Measurements from ENCODE around the gene TTC7B.

TTC7B gene

DNA sequence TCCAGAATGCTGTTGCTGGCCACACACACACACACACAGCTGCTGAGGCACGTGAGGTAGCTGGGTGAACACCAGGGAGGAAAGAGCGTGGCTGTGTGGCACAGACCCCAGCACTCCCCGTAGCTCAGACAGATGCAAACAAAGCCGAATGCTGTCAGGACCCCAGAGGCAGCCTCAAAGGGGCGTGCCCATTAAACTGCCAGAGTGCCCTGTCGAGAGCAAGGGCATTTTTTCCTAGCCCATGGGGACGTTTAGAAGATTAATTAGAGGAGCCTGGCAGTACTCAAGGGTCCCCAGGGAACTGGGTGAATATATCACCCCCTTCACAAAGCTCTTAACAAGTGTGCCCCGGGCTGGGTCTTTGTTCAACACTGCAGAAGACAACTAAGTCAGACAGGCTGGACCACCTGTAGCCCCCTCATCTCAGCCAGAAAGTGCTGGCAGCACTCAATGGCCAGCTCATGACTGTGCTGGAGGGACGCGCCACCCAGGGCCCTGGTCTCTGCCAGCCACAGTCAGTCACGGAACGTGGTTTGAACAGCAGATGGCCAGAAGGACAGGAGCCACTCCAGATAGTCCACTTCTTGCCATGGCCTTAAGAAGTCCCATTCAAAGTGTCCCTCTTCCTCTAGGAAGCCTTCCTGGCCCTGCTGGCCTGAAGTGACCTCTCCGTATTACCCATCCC lies 37.5 kb downstream of the TTC7B start:
- H3K27ac ChIP-seq (ENCODE audit: low read depth, low read length), result no peak overlapping the region
- no peaks in the 10 kb centered on the region for H3K27me3 ChIP-seq (ENCODE audit: control insufficient read depth in 5 of 5, insufficient read depth in 4 of 5, low read length in 5 of 5)
- H3K36me3 ChIP-seq (ENCODE audit: control insufficient read depth in 5 of 5, insufficient read depth in 5 of 5, low read length in 5 of 5), result peaks cover 5 to 71% (median 46%) of the 10 kb centered on the region in 5 donors
- H3K4me3 ChIP-seq (ENCODE audit: low read depth in 1 of 5, low read length in 5 of 5), result no peak overlapping the region
- H3K9ac ChIP-seq (ENCODE audit: low read length in 5 of 5), result no peak overlapping the region
- no peaks in the 10 kb centered on the region for H3K9me3 ChIP-seq (ENCODE audit: control insufficient read depth in 5 of 5, low read length in 5 of 5)
- H3K4me1 ChIP-seq (ENCODE audit: control insufficient read depth in 5 of 5, insufficient read depth in 5 of 5, low read length in 5 of 5), result peaks cover 0 to 9% (median 4%) of the 10 kb centered on the region in 5 donors

DNA sequence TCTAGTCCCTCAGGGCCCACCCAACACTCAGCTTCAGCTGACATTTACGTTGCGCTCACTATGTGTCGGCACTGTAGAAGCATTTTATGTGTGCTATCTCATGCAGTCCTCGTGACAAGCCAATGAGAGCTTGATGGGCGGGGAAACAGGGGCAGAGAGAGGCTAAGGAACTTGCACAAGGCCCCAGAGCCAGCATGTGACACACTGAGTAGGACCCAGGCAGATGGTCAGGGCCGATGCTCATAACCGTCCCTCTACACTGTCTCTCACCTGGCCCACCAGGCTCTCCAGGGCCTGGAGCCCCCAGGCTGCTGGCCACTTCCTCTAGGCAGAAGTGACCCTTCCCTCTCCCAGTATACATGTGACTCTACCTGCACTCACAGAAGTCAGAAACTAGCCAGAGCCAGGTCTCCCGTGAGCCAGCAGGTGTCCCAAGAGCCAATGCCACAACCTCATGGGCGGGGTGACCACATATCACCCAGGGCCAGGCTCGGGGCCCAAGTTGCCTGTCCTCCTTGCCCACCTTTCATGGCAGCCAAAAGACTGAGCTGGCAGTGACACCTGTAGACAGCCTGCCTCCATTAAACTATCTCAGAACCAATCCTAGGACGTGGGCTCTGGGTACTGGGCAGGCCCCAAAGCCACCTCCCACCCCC lies 38.3 kb downstream of the TTC7B start:
- H3K36me3 ChIP-seq (ENCODE audit: control insufficient read depth in 5 of 5, insufficient read depth in 5 of 5, low read length in 5 of 5), result peaks cover 5 to 76% (median 49%) of the 10 kb centered on the region in 5 donors
- no peak overlapping the region for H3K4me3 ChIP-seq (ENCODE audit: low read depth in 1 of 5, low read length in 5 of 5)
- no peak overlapping the region for H3K9ac ChIP-seq (ENCODE audit: low read length in 5 of 5)
- no peaks in the 10 kb centered on the region for H3K27me3 ChIP-seq (ENCODE audit: control insufficient read depth in 5 of 5, insufficient read depth in 4 of 5, low read length in 5 of 5)
- no peaks in the 10 kb centered on the region for H3K9me3 ChIP-seq (ENCODE audit: control insufficient read depth in 5 of 5, low read length in 5 of 5)
- no peak overlapping the region for H3K27ac ChIP-seq (ENCODE audit: low read depth, low read length)
- peaks cover 0 to 9% (median 4%) of the 10 kb centered on the region in 5 donors for H3K4me1 ChIP-seq (ENCODE audit: control insufficient read depth in 5 of 5, insufficient read depth in 5 of 5, low read length in 5 of 5)

DNA sequence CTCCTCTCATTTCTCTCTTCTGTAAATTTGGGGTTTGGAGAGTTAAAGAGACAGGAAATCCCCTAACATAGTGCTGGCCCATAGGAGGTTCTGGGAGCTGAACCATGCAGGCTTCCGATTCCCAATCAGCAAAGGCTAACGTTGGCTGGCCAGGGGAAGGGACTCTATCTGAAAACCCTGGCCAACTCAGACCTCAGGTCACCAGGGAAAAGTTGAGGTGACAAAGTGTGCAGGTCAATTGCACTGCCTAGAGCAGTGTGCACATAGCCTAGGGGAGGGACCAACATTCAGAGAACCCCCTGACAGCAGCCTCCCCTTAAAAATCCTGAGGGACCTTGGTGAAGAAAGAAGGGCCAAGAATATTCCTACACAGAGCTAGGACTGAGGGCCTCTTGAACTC lies 38.9 kb downstream of the TTC7B start:
- Histone ChIP-seq H3K9ac (ENCODE audit: low read length in 5 of 5) (no peak overlapping the region), H3K4me1 (ENCODE audit: control insufficient read depth in 5 of 5, insufficient read depth in 5 of 5, low read length in 5 of 5) (peaks cover 0 to 9% (median 4%) of the 10 kb centered on the region in 5 donors), H3K27ac (ENCODE audit: low read depth, low read length) (no peak overlapping the region), H3K36me3 (ENCODE audit: control insufficient read depth in 5 of 5, insufficient read depth in 5 of 5, low read length in 5 of 5) (peaks cover 5 to 79% (median 45%) of the 10 kb centered on the region in 5 donors), H3K27me3 (ENCODE audit: control insufficient read depth in 5 of 5, insufficient read depth in 4 of 5, low read length in 5 of 5) (no peaks in the 10 kb centered on the region), H3K4me3 (ENCODE audit: low read depth in 1 of 5, low read length in 5 of 5) (no peak overlapping the region), H3K9me3 (ENCODE audit: control insufficient read depth in 5 of 5, low read length in 5 of 5) (no peaks in the 10 kb centered on the region)

DNA sequence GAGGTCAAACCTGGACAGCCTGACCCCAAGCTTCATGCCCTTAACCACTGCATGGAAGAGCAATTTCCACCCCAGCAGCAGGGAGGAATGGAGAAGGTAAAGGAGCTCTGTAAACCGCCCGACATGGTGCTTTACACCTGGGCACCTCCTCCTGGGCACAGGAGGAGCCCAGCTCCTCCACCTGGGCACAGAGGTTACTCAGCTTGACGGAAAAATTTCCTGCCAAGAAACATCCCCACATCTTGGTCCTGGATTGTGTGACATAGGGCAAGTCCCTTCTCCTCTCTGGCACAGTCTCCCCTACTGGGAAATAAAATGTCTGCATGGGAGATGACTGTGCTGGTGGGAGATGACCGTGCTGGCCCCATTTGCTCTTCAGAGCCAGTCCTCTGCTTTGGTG lies 40.8 kb downstream of the TTC7B start:
- no peak overlapping the region for H3K27ac ChIP-seq (ENCODE audit: low read depth, low read length)
- peaks cover 2 to 64% (median 36%) of the 10 kb centered on the region in 5 donors for H3K36me3 ChIP-seq (ENCODE audit: control insufficient read depth in 5 of 5, insufficient read depth in 5 of 5, low read length in 5 of 5)
- no peak overlapping the region for H3K9ac ChIP-seq (ENCODE audit: low read length in 5 of 5)
- H3K4me1 ChIP-seq (ENCODE audit: control insufficient read depth in 5 of 5, insufficient read depth in 5 of 5, low read length in 5 of 5), result peaks cover 0 to 7% (median 4%) of the 10 kb centered on the region in 5 donors
- H3K9me3 ChIP-seq (ENCODE audit: control insufficient read depth in 5 of 5, low read length in 5 of 5), result no peaks in the 10 kb centered on the region
- no peak overlapping the region for H3K4me3 ChIP-seq (ENCODE audit: low read depth in 1 of 5, low read length in 5 of 5)
- no peaks in the 10 kb centered on the region for H3K27me3 ChIP-seq (ENCODE audit: control insufficient read depth in 5 of 5, insufficient read depth in 4 of 5, low read length in 5 of 5)

DNA sequence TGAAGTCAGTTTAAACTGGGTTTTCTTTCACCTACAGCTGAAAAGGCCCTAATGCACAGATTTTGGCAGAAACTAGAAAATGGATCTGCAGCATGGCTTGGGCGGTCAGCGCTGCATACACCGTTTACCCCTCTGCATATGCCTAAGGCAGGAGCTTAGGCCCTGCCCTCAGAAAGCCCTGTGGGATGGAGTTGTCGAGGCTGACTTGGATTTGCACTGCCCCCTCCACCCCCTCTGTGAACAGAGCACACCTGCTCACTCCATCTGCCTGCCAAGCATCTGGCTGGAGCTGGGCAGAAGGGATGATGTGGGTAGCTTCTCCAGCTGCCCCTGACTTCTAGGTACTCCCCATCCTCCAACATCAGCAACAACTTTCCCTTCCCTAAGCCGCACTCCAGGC lies 41.9 kb downstream of the TTC7B start:
- H3K36me3 ChIP-seq (ENCODE audit: control insufficient read depth in 5 of 5, insufficient read depth in 5 of 5, low read length in 5 of 5), result peaks cover 0 to 64% (median 37%) of the 10 kb centered on the region in 5 donors
- no peak overlapping the region for H3K9ac ChIP-seq (ENCODE audit: low read length in 5 of 5)
- no peaks in the 10 kb centered on the region for H3K9me3 ChIP-seq (ENCODE audit: control insufficient read depth in 5 of 5, low read length in 5 of 5)
- H3K4me1 ChIP-seq (ENCODE audit: control insufficient read depth in 5 of 5, insufficient read depth in 5 of 5, low read length in 5 of 5), result peaks cover 0 to 7% (median 4%) of the 10 kb centered on the region in 5 donors
- no peak overlapping the region for H3K4me3 ChIP-seq (ENCODE audit: low read depth in 1 of 5, low read length in 5 of 5)
- no peak overlapping the region for H3K27ac ChIP-seq (ENCODE audit: low read depth, low read length)
- no peaks in the 10 kb centered on the region for H3K27me3 ChIP-seq (ENCODE audit: control insufficient read depth in 5 of 5, insufficient read depth in 4 of 5, low read length in 5 of 5)

DNA sequence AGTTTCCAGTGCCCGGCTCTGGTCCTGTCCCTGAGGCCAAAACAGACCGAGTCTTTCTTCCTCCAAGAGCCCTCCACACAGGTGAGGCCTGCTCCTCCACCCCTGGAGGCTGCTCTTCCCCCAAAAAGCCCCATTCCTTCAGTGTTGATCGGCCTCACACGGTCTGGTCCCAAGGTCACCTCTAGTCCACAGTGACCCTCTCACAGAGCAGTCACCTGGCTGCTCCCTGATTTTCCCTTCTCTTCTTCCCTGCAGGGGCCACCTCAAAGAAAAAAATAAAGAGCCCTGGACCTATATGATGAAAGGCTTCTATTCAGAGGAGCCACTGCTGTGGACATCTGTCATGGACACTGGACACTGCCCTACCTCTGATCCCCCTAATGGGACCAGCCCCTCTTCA lies 42.5 kb downstream of the TTC7B start:
- Histone ChIP-seq H3K9me3 (ENCODE audit: control insufficient read depth in 5 of 5, low read length in 5 of 5) (no peaks in the 10 kb centered on the region), H3K4me3 (ENCODE audit: low read depth in 1 of 5, low read length in 5 of 5) (no peak overlapping the region), H3K27ac (ENCODE audit: low read depth, low read length) (no peak overlapping the region), H3K4me1 (ENCODE audit: control insufficient read depth in 5 of 5, insufficient read depth in 5 of 5, low read length in 5 of 5) (peaks cover 0 to 7% (median 4%) of the 10 kb centered on the region in 5 donors), H3K36me3 (ENCODE audit: control insufficient read depth in 5 of 5, insufficient read depth in 5 of 5, low read length in 5 of 5) (peaks cover 4 to 66% (median 38%) of the 10 kb centered on the region in 5 donors), H3K27me3 (ENCODE audit: control insufficient read depth in 5 of 5, insufficient read depth in 4 of 5, low read length in 5 of 5) (no peaks in the 10 kb centered on the region), H3K9ac (ENCODE audit: low read length in 5 of 5) (no peak overlapping the region)

DNA sequence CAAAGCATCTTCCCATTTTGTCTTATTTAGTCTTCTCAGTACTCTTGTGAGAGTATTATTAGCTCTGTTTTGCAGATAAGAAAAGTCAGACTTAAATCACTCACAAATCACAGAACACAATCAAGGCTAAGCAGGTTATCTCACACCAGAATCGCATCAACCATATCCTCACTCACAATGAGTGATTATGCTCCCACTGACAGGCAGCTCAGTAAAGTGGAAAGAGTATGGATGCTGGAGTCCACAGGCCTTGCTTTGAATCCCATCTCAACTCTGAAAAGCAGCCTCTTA lies 43.1 kb downstream of the TTC7B start:
- H3K27ac ChIP-seq (ENCODE audit: low read depth, low read length), result no peak overlapping the region

DNA sequence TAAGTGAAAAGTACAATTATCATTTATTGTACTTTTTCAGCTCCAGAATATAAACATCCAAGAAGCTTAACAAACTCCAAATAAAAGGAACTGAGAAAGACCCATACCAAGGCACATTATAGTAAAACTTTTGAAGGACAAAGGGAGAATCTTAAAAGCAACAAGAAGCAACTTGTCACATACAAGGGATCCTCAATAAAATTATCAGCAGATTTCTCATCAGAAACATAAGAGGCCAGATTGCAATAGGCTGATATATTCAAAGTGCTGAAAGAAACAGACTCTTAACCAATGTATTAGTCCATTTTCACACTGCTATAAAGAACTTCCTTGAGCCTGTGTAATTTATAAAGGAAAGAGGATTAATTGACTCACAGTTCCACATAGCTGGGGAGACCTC lies 48.3 kb downstream of the TTC7B start:
- no peak overlapping the region for H3K4me3 ChIP-seq (ENCODE audit: low read depth in 1 of 5, low read length in 5 of 5)
- no peaks in the 10 kb centered on the region for H3K27me3 ChIP-seq (ENCODE audit: control insufficient read depth in 5 of 5, insufficient read depth in 4 of 5, low read length in 5 of 5)
- H3K27ac ChIP-seq (ENCODE audit: low read depth, low read length), result no peak overlapping the region
- H3K36me3 ChIP-seq (ENCODE audit: control insufficient read depth in 5 of 5, insufficient read depth in 5 of 5, low read length in 5 of 5), result peaks cover 11 to 41% (median 18%) of the 10 kb centered on the region in 5 donors
- H3K9me3 ChIP-seq (ENCODE audit: control insufficient read depth in 5 of 5, low read length in 5 of 5), result peaks cover 7 to 24% (median 12%) of the 10 kb centered on the region in 5 donors
- H3K9ac ChIP-seq (ENCODE audit: low read length in 5 of 5), result no peak overlapping the region
- H3K4me1 ChIP-seq (ENCODE audit: control insufficient read depth in 5 of 5, insufficient read depth in 5 of 5, low read length in 5 of 5), result no peaks in the 10 kb centered on the region

More for the DNA sequence above, 43.1 kb downstream of the TTC7B start:
- H3K27me3 ChIP-seq (ENCODE audit: control insufficient read depth in 5 of 5, insufficient read depth in 4 of 5, low read length in 5 of 5), result no peaks in the 10 kb centered on the region
- H3K4me3 ChIP-seq (ENCODE audit: low read depth in 1 of 5, low read length in 5 of 5), result no peak overlapping the region
- H3K36me3 ChIP-seq (ENCODE audit: control insufficient read depth in 5 of 5, insufficient read depth in 5 of 5, low read length in 5 of 5), result peaks cover 7 to 65% (median 34%) of the 10 kb centered on the region in 5 donors
- H3K9ac ChIP-seq (ENCODE audit: low read length in 5 of 5), result no peak overlapping the region
- H3K9me3 ChIP-seq (ENCODE audit: control insufficient read depth in 5 of 5, low read length in 5 of 5), result peaks cover 0 to 5% (median 2%) of the 10 kb centered on the region in 5 donors
- peaks cover 0 to 7% (median 4%) of the 10 kb centered on the region in 5 donors for H3K4me1 ChIP-seq (ENCODE audit: control insufficient read depth in 5 of 5, insufficient read depth in 5 of 5, low read length in 5 of 5)

DNA sequence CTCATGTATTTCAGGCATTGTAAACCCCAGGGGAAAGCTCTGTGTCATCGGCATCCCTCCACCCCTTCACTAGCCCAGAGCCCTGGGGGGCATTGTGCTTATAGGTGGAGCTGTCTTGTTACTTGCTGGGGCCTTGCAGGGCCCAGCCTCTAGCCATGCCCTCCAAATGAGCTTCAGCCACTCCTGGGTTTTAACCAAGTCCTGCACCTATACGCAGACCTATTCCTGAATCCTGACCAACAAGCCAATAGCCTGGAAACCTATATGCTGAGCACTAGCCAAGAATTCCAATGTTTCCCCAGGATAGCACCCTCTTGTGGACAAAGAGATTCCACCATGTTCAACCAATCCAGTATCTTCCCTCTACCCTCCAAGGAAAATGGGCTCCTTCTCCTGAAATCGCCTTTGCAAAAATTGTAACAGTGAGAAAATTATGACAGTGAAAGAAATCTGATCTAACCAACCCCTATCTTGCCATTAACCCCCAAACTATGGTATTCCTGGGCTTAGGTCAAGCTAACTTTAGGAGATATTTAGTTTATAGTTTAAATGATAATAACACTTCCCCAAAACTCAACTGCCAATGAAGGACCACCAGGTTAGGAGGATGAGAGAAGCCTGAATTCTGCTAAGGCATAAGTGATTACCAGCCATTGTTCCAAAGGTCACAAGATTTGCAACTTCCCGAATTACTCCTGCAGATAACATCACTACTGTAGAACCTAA lies 55.5 kb downstream of the TTC7B start:
- peaks cover 0 to 22% (median 18%) of the 10 kb centered on the region in 5 donors for H3K4me1 ChIP-seq (ENCODE audit: control insufficient read depth in 5 of 5, insufficient read depth in 5 of 5, low read length in 5 of 5)
- H3K9ac ChIP-seq (ENCODE audit: low read length in 5 of 5), result no peak overlapping the region
- H3K27ac ChIP-seq (ENCODE audit: low read depth, low read length), result no peak overlapping the region
- no peaks in the 10 kb centered on the region for H3K36me3 ChIP-seq (ENCODE audit: control insufficient read depth in 5 of 5, insufficient read depth in 5 of 5, low read length in 5 of 5)
- peaks cover 0 to 12% (median 5%) of the 10 kb centered on the region in 5 donors for H3K9me3 ChIP-seq (ENCODE audit: control insufficient read depth in 5 of 5, low read length in 5 of 5)
- no peak overlapping the region for H3K4me3 ChIP-seq (ENCODE audit: low read depth in 1 of 5, low read length in 5 of 5)
- no peaks in the 10 kb centered on the region for H3K27me3 ChIP-seq (ENCODE audit: control insufficient read depth in 5 of 5, insufficient read depth in 4 of 5, low read length in 5 of 5)

DNA sequence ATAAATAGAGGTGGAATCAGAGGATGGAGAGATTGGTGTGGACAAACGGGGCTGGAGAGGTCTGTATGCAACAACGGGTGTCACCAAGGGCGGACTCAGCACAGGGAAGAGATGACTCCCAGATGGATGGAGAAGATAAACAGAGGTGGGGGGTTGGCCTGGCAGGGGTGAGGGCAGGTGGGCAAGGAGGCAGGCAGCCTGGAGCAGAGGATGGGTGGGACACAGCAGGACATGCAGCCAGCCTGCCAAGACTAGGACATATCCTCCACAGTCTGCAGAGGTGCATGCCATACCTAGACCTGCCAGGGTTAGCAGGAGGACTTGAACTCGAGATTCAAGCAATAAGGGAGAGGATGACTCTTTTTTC lies 56.2 kb downstream of the TTC7B start:
- H3K36me3 ChIP-seq (ENCODE audit: control insufficient read depth in 5 of 5, insufficient read depth in 5 of 5, low read length in 5 of 5), result no peaks in the 10 kb centered on the region
- H3K9ac ChIP-seq (ENCODE audit: low read length in 5 of 5), result no peak overlapping the region
- H3K9me3 ChIP-seq (ENCODE audit: control insufficient read depth in 5 of 5, low read length in 5 of 5), result peaks cover 0 to 12% (median 5%) of the 10 kb centered on the region in 5 donors
- no peaks in the 10 kb centered on the region for H3K27me3 ChIP-seq (ENCODE audit: control insufficient read depth in 5 of 5, insufficient read depth in 4 of 5, low read length in 5 of 5)
- no peak overlapping the region for H3K27ac ChIP-seq (ENCODE audit: low read depth, low read length)
- H3K4me3 ChIP-seq (ENCODE audit: low read depth in 1 of 5, low read length in 5 of 5), result no peak overlapping the region
- H3K4me1 ChIP-seq (ENCODE audit: control insufficient read depth in 5 of 5, insufficient read depth in 5 of 5, low read length in 5 of 5), result peaks cover 0 to 22% (median 18%) of the 10 kb centered on the region in 5 donors
